HEK293T (cell line): ENCODE measurements around the gene AMIGO3.

ENCODE experiments used
- ELF4 ChIP-seq: fragments of 450-650 bp; IDR thresholded peaks from 2 replicates; pipeline ENCODE4 v1.6.1; 2017; ENCODE audit warnings: antibody characterized with exemption
- FOXK2 ChIP-seq: fragments of 450-650 bp; IDR thresholded peaks from 2 replicates; pipeline ENCODE4 v1.6.1; 2016; ENCODE audit warnings: mild to moderate bottlenecking
- HDGF ChIP-seq: fragments of 450-650 bp; IDR thresholded peaks from 2 replicates; pipeline ENCODE4 v1.6.1; 2017; ENCODE audit warnings: antibody characterized with exemption, borderline replicate concordance
- SP1 ChIP-seq: fragments of 450-650 bp; IDR thresholded peaks from 2 replicates; pipeline ENCODE4 v1.6.1; 2017
- SUZ12 ChIP-seq: fragments of 450-650 bp; IDR thresholded peaks from 2 replicates; pipeline ENCODE4 v1.6.1; 2016; ENCODE audit warnings: mild to moderate bottlenecking

- no peak for TF ChIP-seq FOXK2
- no peak for TF ChIP-seq SP1
- no peak for TF ChIP-seq HDGF
- TF ChIP-seq SUZ12, result no peak
- no peak for TF ChIP-seq ELF4
Measured at GRCh38 chr3:49707113-49707480, 12.4 kb downstream of the AMIGO3 start.
